ENCODE results near the gene RXRA.

DNA sequence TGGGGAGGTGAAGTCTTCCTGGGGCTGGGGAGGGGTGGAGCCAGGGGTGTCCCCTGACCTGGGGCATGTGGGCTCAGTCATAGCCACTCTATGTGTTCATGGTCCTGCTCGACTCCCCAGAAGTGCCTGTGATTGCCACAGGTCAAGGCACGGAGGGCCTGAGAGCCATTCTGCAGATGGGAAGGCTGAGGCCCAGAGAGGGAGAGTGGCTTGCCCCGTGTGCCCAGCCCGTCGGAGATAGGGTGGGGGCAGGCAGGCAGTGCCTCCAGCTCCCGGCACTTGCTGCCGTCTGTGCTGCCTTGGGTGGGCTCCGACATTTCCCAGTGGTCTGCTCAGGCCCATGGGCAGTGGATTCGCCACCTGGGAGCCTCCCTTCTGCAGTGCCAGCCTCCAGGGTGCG is 74.0 kb downstream of the RXRA start:
- TF ChIP-seq RBAK (CRISPR knock-in tag; IDR thresholded peaks at IDR 0.05), result no peak
- TF ChIP-seq RAD51 (IDR thresholded peaks at IDR 0.05; ENCODE audit: borderline replicate concordance), result no peak
- TF ChIP-seq THYN1 (CRISPR knock-in tag; IDR thresholded peaks at IDR 0.05; ENCODE audit: borderline replicate concordance, low read depth), result no peak
- TF ChIP-seq ESRRA (CRISPR knock-in tag; IDR thresholded peaks at IDR 0.05; ENCODE audit: low read depth), result no peak
- no peak for TF ChIP-seq NFRKB (IDR thresholded peaks at IDR 0.05)
- no peak for TF ChIP-seq MYNN (CRISPR knock-in tag; IDR thresholded peaks at IDR 0.05; ENCODE audit: low read depth)
- TF ChIP-seq, protein P1, sequence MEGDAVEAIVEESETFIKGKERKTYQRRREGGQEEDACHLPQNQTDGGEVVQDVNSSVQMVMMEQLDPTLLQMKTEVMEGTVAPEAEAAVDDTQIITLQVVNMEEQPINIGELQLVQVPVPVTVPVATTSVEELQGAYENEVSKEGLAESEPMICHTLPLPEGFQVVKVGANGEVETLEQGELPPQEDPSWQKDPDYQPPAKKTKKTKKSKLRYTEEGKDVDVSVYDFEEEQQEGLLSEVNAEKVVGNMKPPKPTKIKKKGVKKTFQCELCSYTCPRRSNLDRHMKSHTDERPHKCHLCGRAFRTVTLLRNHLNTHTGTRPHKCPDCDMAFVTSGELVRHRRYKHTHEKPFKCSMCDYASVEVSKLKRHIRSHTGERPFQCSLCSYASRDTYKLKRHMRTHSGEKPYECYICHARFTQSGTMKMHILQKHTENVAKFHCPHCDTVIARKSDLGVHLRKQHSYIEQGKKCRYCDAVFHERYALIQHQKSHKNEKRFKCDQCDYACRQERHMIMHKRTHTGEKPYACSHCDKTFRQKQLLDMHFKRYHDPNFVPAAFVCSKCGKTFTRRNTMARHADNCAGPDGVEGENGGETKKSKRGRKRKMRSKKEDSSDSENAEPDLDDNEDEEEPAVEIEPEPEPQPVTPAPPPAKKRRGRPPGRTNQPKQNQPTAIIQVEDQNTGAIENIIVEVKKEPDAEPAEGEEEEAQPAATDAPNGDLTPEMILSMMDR (CRISPR knock-in tag; IDR thresholded peaks at IDR 0.05), result no peak
- TF ChIP-seq ETV5 (CRISPR knock-in tag; IDR thresholded peaks at IDR 0.05; ENCODE audit: borderline replicate concordance), result no peak
- TF ChIP-seq ZNF549 (CRISPR knock-in tag; IDR thresholded peaks at IDR 0.05), result no peak
- TF ChIP-seq, protein P2, sequence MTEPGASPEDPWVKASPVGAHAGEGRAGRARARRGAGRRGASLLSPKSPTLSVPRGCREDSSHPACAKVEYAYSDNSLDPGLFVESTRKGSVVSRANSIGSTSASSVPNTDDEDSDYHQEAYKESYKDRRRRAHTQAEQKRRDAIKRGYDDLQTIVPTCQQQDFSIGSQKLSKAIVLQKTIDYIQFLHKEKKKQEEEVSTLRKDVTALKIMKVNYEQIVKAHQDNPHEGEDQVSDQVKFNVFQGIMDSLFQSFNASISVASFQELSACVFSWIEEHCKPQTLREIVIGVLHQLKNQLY (CRISPR knock-in tag; IDR thresholded peaks at IDR 0.05), result no peak
- no peak for TF ChIP-seq ARNTL (CRISPR knock-in tag; IDR thresholded peaks at IDR 0.05)
- TF ChIP-seq SMARCC2 (IDR thresholded peaks at IDR 0.05), result no peak
- no peak for TF ChIP-seq ATAD3A (CRISPR knock-in tag; IDR thresholded peaks at IDR 0.05)
